Fibroblast of skin of back (primary cell): ENCODE results near the gene HIPK2.

Experiments
- DNase-seq: peaks from one replicate; pipeline ENCODE4 v3.0.0-alpha.2; 2013

Gene HIPK2

GRCh38 chr7:139585042-139585441, 192.8 kb downstream of the HIPK2 start:
- no peak for DNase-seq

GRCh38 chr7:139583826-139584553, 193.8 kb downstream of the HIPK2 start:
- DNase-seq, result no peak

GRCh38 chr7:139582671-139583155, 195.1 kb downstream of the HIPK2 start:
- DNase-seq, result no peak

- no peak for DNase-seq
Measured at GRCh38 chr7:139582130-139582650, 195.6 kb downstream of the HIPK2 start.

GRCh38 chr7:139580435-139580834, 197.4 kb downstream of the HIPK2 start:
- no peak for DNase-seq

- DNase-seq, result no peak
Measured at GRCh38 chr7:139576179-139576973, 201.4 kb downstream of the HIPK2 start.

- DNase-seq, result no peak
Measured at GRCh38 chr7:139575338-139575680, 202.5 kb downstream of the HIPK2 start.

GRCh38 chr7:139574618-139575337, 203.0 kb downstream of the HIPK2 start:
- DNase-seq, result no peak

- DNase-seq, result no peak
Measured at GRCh38 chr7:139573871-139574270, 203.9 kb downstream of the HIPK2 start.

- DNase-seq, result no peak
Measured at GRCh38 chr7:139572704-139573385, 205.0 kb downstream of the HIPK2 start.

- DNase-seq, result no peak
Measured at GRCh38 chr7:139572071-139572470, 205.7 kb downstream of the HIPK2 start.

GRCh38 chr7:139571651-139572050, 206.1 kb downstream of the HIPK2 start:
- no peak for DNase-seq

GRCh38 chr7:139571190-139571589, 206.6 kb downstream of the HIPK2 start:
- DNase-seq, result no peak

- DNase-seq, result no peak
Measured at GRCh38 chr7:139570626-139571025, 207.2 kb downstream of the HIPK2 start.

- no peak for DNase-seq
Measured at GRCh38 chr7:139570119-139570518, 207.7 kb downstream of the HIPK2 start.

GRCh38 chr7:139568813-139569490, 208.8 kb downstream of the HIPK2 start:
- no peak for DNase-seq

GRCh38 chr7:139568346-139568675, 209.5 kb downstream of the HIPK2 start:
- no peak for DNase-seq

GRCh38 chr7:139567647-139568345, 210.0 kb downstream of the HIPK2 start:
- no peak for DNase-seq

- no peak for DNase-seq
Measured at GRCh38 chr7:139566736-139567646, 210.8 kb downstream of the HIPK2 start.

GRCh38 chr7:139566075-139566474, 211.7 kb downstream of the HIPK2 start:
- DNase-seq, result no peak
